NB4 (cell line): Measurements from ENCODE around the gene FCRL4.

Source experiments
- POLR2A ChIP-seq: IDR thresholded peaks from 2 replicates; pipeline ENCODE4 v1.6.1; 2011; ENCODE audit warnings: mild to moderate bottlenecking; ENCODE audit not compliant: insufficient read length; ENCODE audit errors: extremely low read depth
- TF ChIP-seq, protein P1 (sequence below): IDR thresholded peaks from one replicate; pipeline ENCODE4 v1.5.1; 2012; ENCODE audit warnings: low read depth, low read length
- TF ChIP-seq, protein P2 (sequence below): IDR thresholded peaks from 2 replicates; pipeline ENCODE4 v1.6.1; 2011; ENCODE audit warnings: low read depth, low read length

DNA sequence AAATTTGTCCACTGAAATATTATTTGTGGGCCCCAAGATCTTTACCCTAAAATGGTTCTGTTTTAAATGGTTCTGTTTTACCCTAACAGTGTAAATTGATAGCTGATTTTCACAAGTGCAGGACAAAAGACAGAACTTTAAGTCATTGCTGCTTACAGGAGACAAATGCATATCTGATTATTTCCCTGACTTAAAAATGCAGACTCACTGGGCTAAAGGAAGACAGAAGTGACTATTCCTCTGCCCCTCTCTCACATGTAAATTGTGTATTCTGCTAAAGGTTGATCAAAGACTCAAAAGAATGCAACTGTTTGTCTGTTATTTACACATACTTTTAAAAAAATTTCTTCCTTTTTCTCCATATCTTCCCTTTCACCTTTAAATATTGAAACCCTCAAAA lies 58.3 kb downstream of the FCRL4 start:
- TF ChIP-seq, protein P1, sequence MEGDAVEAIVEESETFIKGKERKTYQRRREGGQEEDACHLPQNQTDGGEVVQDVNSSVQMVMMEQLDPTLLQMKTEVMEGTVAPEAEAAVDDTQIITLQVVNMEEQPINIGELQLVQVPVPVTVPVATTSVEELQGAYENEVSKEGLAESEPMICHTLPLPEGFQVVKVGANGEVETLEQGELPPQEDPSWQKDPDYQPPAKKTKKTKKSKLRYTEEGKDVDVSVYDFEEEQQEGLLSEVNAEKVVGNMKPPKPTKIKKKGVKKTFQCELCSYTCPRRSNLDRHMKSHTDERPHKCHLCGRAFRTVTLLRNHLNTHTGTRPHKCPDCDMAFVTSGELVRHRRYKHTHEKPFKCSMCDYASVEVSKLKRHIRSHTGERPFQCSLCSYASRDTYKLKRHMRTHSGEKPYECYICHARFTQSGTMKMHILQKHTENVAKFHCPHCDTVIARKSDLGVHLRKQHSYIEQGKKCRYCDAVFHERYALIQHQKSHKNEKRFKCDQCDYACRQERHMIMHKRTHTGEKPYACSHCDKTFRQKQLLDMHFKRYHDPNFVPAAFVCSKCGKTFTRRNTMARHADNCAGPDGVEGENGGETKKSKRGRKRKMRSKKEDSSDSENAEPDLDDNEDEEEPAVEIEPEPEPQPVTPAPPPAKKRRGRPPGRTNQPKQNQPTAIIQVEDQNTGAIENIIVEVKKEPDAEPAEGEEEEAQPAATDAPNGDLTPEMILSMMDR = no peak
- TF ChIP-seq POLR2A = no peak
- TF ChIP-seq, protein P2, sequence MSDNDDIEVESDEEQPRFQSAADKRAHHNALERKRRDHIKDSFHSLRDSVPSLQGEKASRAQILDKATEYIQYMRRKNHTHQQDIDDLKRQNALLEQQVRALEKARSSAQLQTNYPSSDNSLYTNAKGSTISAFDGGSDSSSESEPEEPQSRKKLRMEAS = no peak
